K562 (cell line): ENCODE data around the gene MAN1A1. TPM values are rescaled to one million over a fixed set of nuclear protein-coding genes. Genes with fewer than 3 reads are reported as not detected.

Experiments
- BMI1 ChIP-seq: fragments of 150-350 bp; IDR thresholded peaks from 2 replicates; pipeline ENCODE4 v1.6.1; 2014; ENCODE audit warnings: low read length
- CREB1 ChIP-seq, 2 experiments: sonication (generic) in 1 of 2; formaldehyde crosslinking in 1 of 2; IDR thresholded peaks; 2 replicates each; pipeline versions ENCODE4 v1.6.1 to v1.8.0; 2012 to 2022; ENCODE audit warnings: inconsistent platforms in 1 of 2, mild to moderate bottlenecking in 1 of 2, missing genetic modification reagents in 1 of 2, moderate library complexity in 1 of 2
- FOXA3 ChIP-seq, 2 experiments: fragments of 450-650 bp in 1 of 2; sonication (generic) in 1 of 2; formaldehyde crosslinking; IDR thresholded peaks in 1 of 2; conservative IDR thresholded peaks in 1 of 2; 2 replicates each; pipeline versions ENCODE4 v1.4.0 to v1.8.0; 2020 to 2022; ENCODE audit warnings: mild to moderate bottlenecking in 2 of 2, missing genetic modification reagents in 1 of 2
- FOXP1 ChIP-seq: sonication (generic); formaldehyde crosslinking; IDR thresholded peaks from 2 replicates; pipeline ENCODE4 v1.8.0; 2022; ENCODE audit warnings: mild to moderate bottlenecking, missing genetic modification reagents
- GTF2F1 ChIP-seq: IDR thresholded peaks from 2 replicates; pipeline ENCODE4 v1.6.1; 2011; ENCODE audit warnings: low read depth, low read length, improper control_type of control experiment
- HMG20A ChIP-seq: fragments of 450-650 bp; formaldehyde crosslinking; conservative IDR thresholded peaks from 2 replicates; pipeline ENCODE4 v1.4.0; 2020; ENCODE audit warnings: mild to moderate bottlenecking, mixed read lengths
- LCOR ChIP-seq: sonication (generic); formaldehyde crosslinking; IDR thresholded peaks from 2 replicates; pipeline ENCODE4 v1.8.0; 2022; ENCODE audit warnings: mild to moderate bottlenecking, missing genetic modification reagents
- MCM3 ChIP-seq: fragments of 450-650 bp; IDR thresholded peaks from 2 replicates; pipeline ENCODE4 v1.6.1; 2016
- MCM5 ChIP-seq: fragments of 450-650 bp; IDR thresholded peaks from 2 replicates; pipeline ENCODE4 v1.6.1; 2016; ENCODE audit warnings: low read depth
- NELFE ChIP-seq: IDR thresholded peaks from 2 replicates; pipeline ENCODE4 v1.6.1; 2011; ENCODE audit warnings: mild to moderate bottlenecking; ENCODE audit not compliant: insufficient read depth, insufficient read length
- NFXL1 ChIP-seq: fragments of 450-650 bp; formaldehyde crosslinking; IDR thresholded peaks from 2 replicates; pipeline ENCODE4 v1.4.0; 2021; ENCODE audit warnings: mild to moderate bottlenecking
- PML ChIP-seq: IDR thresholded peaks from 2 replicates; pipeline ENCODE4 v1.6.1; 2012; ENCODE audit warnings: low read length, inconsistent platforms
- PRPF4 ChIP-seq: fragments of 200-400 bp; formaldehyde crosslinking; IDR thresholded peaks from one replicate; pipeline ENCODE4 v1.6.1; 2017; ENCODE audit warnings: low read length, low read depth, mild to moderate bottlenecking; ENCODE audit not compliant: insufficient read depth, poor library complexity, severe bottlenecking
- RAD21 ChIP-seq, 2 experiments: fragments of 250-450 bp in 1 of 2; fragments of 450-650 bp in 1 of 2; sonication (Bioruptor Pico) in 1 of 2; formaldehyde crosslinking in 1 of 2; IDR thresholded peaks in 1 of 2; conservative IDR thresholded peaks in 1 of 2; 2 replicates each; pipeline versions ENCODE4 v1.4.0 to v1.8.0; 2020 to 2022; ENCODE audit warnings: mild to moderate bottlenecking in 2 of 2, moderate library complexity in 1 of 2
- RBBP5 ChIP-seq: fragments of 200-600 bp; sonication (generic); IDR thresholded peaks from 2 replicates; pipeline ENCODE4 v1.6.1; 2012; ENCODE audit warnings: borderline replicate concordance, mild to moderate bottlenecking, low read length, control low read depth, inconsistent platforms; ENCODE audit not compliant: insufficient read depth, poor library complexity, severe bottlenecking
- SAP30 ChIP-seq: fragments of 200-600 bp; sonication (generic); IDR thresholded peaks from 2 replicates; pipeline ENCODE4 v1.6.1; 2012; ENCODE audit warnings: borderline replicate concordance, low read depth, mild to moderate bottlenecking, moderate library complexity, low read length, control low read depth, inconsistent platforms; ENCODE audit not compliant: insufficient read depth, poor library complexity, severe bottlenecking
- SRSF9 ChIP-seq: fragments of 200-400 bp; formaldehyde crosslinking; IDR thresholded peaks from 2 replicates; pipeline ENCODE4 v1.6.1; 2017; ENCODE audit warnings: low read depth, low read length, borderline replicate concordance
- ZC3H4 ChIP-seq: sonication (generic); formaldehyde crosslinking; IDR thresholded peaks from 2 replicates; pipeline ENCODE4 v1.9.0; 2021; ENCODE audit warnings: missing genetic modification reagents, borderline replicate concordance
- ZNF431 ChIP-seq: sonication (generic); formaldehyde crosslinking; IDR thresholded peaks from 2 replicates; pipeline ENCODE4 v1.8.0; 2022; ENCODE audit warnings: mild to moderate bottlenecking, missing genetic modification reagents
- ZNF764 ChIP-seq: fragments of 250-450 bp; sonication (Bioruptor Pico); IDR thresholded peaks from 2 replicates; pipeline ENCODE4 v1.4.0; 2020; ENCODE audit warnings: low read depth, mild to moderate bottlenecking, moderate library complexity
- ZSCAN32 ChIP-seq: fragments of 450-650 bp; formaldehyde crosslinking; IDR thresholded peaks from 2 replicates; pipeline ENCODE4 v1.4.0; 2020; ENCODE audit warnings: mild to moderate bottlenecking, moderate library complexity
- polyA plus RNA-seq, 8 experiments: library from polyadenylated mRNA; depleted of rRNA in 4 of 8; stranded (reverse) in 5 of 8; unstranded in 3 of 8; fragments of >200 nt; fragmentation: Nextera tagmentation in 2 of 8; fragmentation: Illumina TruSeq in 1 of 8; extraction: Ambion mirVana in 2 of 8; extraction: Trizol in 1 of 8; gene quantifications; 2 replicates each; pipeline versions ENCODE4 v1.2.1 to v1.2.3, GENCODE V29; 2011 to 2014; ENCODE audit warnings: inconsistent platforms in 1 of 8, missing spikeins in 1 of 8
- total RNA-seq, 7 experiments: library from RNA; depleted of rRNA in 6 of 7; stranded (reverse); fragments of >200 nt in 6 of 7; fragmentation: Illumina TruSeq in 2 of 7; extraction: Trizol in 2 of 7; gene quantifications; 2 replicates each; pipeline versions ENCODE4 v1.2.1 to v1.2.3, GENCODE V29; 2011 to 2021; ENCODE audit warnings: low replicate concordance in 1 of 7
- TF ChIP-seq, protein P1 (sequence below): conservative IDR thresholded peaks from 2 replicates; pipeline ENCODE4 v1.6.1; 2011; ENCODE audit warnings: low read depth, mild to moderate bottlenecking, low read length; ENCODE audit not compliant: control insufficient read depth
- TF ChIP-seq, protein P2 (sequence below): fragments of 250-450 bp; sonication (Bioruptor Pico); IDR thresholded peaks from 2 replicates; pipeline ENCODE4 v1.8.0; 2021; ENCODE audit warnings: moderate library complexity, mild to moderate bottlenecking, inconsistent platforms

Gene MAN1A1
- total and polyA plus RNA-seq, 9 of the 15 experiments (the other 6 are each of a cell fraction or from before 2014, with no cell fraction given), result 24.5 to 78.4 (median 59.7) TPM

GRCh38 chr6:119348748-119349360 is 707 bp downstream of the MAN1A1 start (continued):
- TF ChIP-seq FOXP1 (CRISPR knock-in tag), result 0 out of 2 replicates have a peak, but pooled peaks have one; percentile 40
- no peak for TF ChIP-seq ZSCAN32 (CRISPR knock-in tag)
- no peak for TF ChIP-seq LCOR (CRISPR knock-in tag)
- TF ChIP-seq CREB1 (IDR thresholded peaks at IDR 0.05), result peak; percentile 43; the same call in 1 of the 2 replicates
- TF ChIP-seq CREB1 (CRISPR knock-in tag; IDR thresholded peaks at IDR 0.05), result no peak
- no peak for TF ChIP-seq MCM3
- TF ChIP-seq ZNF431, result peak; percentile 13; the same call in 1 of the 2 replicates
- TF ChIP-seq ZC3H4 (CRISPR knock-in tag), result peak; percentile 79; the same call in 1 of the 2 replicates
- TF ChIP-seq NELFE, result no peak
- no peak for TF ChIP-seq NFXL1 (CRISPR knock-in tag)
- peak in 1 of 2 experiments; percentile 59; a peak in 1 of 4 replicates for TF ChIP-seq FOXA3 (CRISPR knock-in tag; conservative IDR thresholded peaks at IDR 0.05 in 1 of 2, IDR thresholded peaks at IDR 0.05 in 1 of 2)
- no peak for TF ChIP-seq BMI1
- TF ChIP-seq RBBP5, result peak; percentile 87
- no peak for TF ChIP-seq HMG20A
- no peak for TF ChIP-seq MCM5
- no peak for TF ChIP-seq SRSF9
- 0 out of 2 replicates have a peak, but pooled peaks have one; percentile 42 for TF ChIP-seq PML
- TF ChIP-seq, protein P1, sequence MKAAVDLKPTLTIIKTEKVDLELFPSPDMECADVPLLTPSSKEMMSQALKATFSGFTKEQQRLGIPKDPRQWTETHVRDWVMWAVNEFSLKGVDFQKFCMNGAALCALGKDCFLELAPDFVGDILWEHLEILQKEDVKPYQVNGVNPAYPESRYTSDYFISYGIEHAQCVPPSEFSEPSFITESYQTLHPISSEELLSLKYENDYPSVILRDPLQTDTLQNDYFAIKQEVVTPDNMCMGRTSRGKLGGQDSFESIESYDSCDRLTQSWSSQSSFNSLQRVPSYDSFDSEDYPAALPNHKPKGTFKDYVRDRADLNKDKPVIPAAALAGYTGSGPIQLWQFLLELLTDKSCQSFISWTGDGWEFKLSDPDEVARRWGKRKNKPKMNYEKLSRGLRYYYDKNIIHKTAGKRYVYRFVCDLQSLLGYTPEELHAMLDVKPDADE, result 0 out of 2 replicates have a peak, but pooled peaks have one; percentile 6
- no peak for TF ChIP-seq PRPF4
- no peak for TF ChIP-seq GTF2F1
- TF ChIP-seq RAD21 (CRISPR knock-in tag; conservative IDR thresholded peaks at IDR 0.05 in 1 of 2, IDR thresholded peaks at IDR 0.05 in 1 of 2), result no peak
- no peak for TF ChIP-seq ZNF764
- TF ChIP-seq, protein P2, sequence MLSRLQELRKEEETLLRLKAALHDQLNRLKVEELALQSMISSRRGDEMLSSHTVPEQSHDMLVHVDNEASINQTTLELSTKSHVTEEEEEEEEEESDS (CRISPR knock-in tag), result no peak
- peak; percentile 65 for TF ChIP-seq SAP30
